Endothelial cell of hepatic sinusoid (primary cell): ENCODE results near the gene CSN2.

Source experiments
- in situ Hi-C: cut with HindIII; loops from 2 replicates; pipeline ENCODE4 v1.10.0; 2017; ENCODE audit warnings: low sequenced_read_pairs

CSN2 gene

GRCh38 chr4:69907151-69907550 is 58.4 kb downstream of the CSN2 start:
- in situ Hi-C loops: no loop called here
